Natural killer cell (primary cell): ENCODE data around the gene NPTXR. TPM values are rescaled to one million over a fixed set of nuclear protein-coding genes. Genes with fewer than 3 reads are reported as not detected.

Experiments
- ATAC-seq, 3 donors: fragments of 150-1000 bp in 2 of 3; fragments of 200-7000 bp in 1 of 3; cut with Tn5 transposase; 1 replicate in 1 of 3; 2 replicates in 2 of 3; pipeline ENCODE4 v1.10.0; 2021; ENCODE audit warnings: mild to moderate bottlenecking in 2 of 3, moderate library complexity in 2 of 3
- DNase-seq, 2 donors: peaks; one replicate each; pipeline versions ENCODE4 v3.0.0 to v3.0.0-alpha.2; 2013 to 2021; ENCODE audit warnings: mixed read lengths in 1 of 2
- H3K27ac ChIP-seq: one replicate; pipeline ENCODE4 v1.5.1; 2013; ENCODE audit warnings: mild to moderate bottlenecking, low read length
- H3K27me3 ChIP-seq: one replicate; pipeline ENCODE4 v1.6.1; 2013; ENCODE audit warnings: low read length; ENCODE audit not compliant: control insufficient read depth, insufficient read depth
- H3K36me3 ChIP-seq: one replicate; pipeline ENCODE4 v1.6.1; 2013; ENCODE audit warnings: low read length; ENCODE audit not compliant: control insufficient read depth, insufficient read depth
- H3K4me1 ChIP-seq: one replicate; pipeline ENCODE4 v1.6.1; 2013; ENCODE audit warnings: low read length; ENCODE audit not compliant: control insufficient read depth, insufficient read depth
- H3K4me3 ChIP-seq: one replicate; pipeline ENCODE4 v1.5.1; 2013; ENCODE audit warnings: low read length
- H3K9me3 ChIP-seq: one replicate; pipeline ENCODE4 v1.6.1; 2013; ENCODE audit warnings: low read length; ENCODE audit not compliant: control insufficient read depth, insufficient read depth
- H3K27ac Mint-ChIP-seq, 2 donors: one replicate each; pipeline ENCODE4 v1.8.0; 2022; ENCODE audit warnings: mild to moderate bottlenecking in 2 of 2, mixed read lengths in 2 of 2, moderate library complexity in 1 of 2
- H3K27me3 Mint-ChIP-seq, 2 donors: one replicate each; pipeline ENCODE4 v1.8.0; 2022; ENCODE audit warnings: low read depth in 2 of 2, mixed read lengths in 2 of 2
- H3K36me3 Mint-ChIP-seq: one replicate; pipeline ENCODE4 v1.8.0; 2022; ENCODE audit warnings: mixed read lengths
- H3K4me1 Mint-ChIP-seq, 2 donors: one replicate each; pipeline ENCODE4 v1.8.0; 2022; ENCODE audit warnings: mixed read lengths in 2 of 2
- H3K4me3 Mint-ChIP-seq: one replicate; pipeline ENCODE4 v1.8.0; 2022; ENCODE audit warnings: mild to moderate bottlenecking, moderate library complexity, mixed read lengths
- H3K9me3 Mint-ChIP-seq, 2 donors: one replicate each; pipeline ENCODE4 v1.8.0; 2022; ENCODE audit warnings: mixed read lengths in 2 of 2
- CTCF ChIP-seq: fragments of 200-600 bp; IDR thresholded peaks from one replicate; pipeline ENCODE4 v1.8.0; 2022; ENCODE audit warnings: antibody characterized with exemption
- WGBS: methylation state at CpG from one replicate; pipeline ENCODE4 v1.1.7; 2013; ENCODE audit warnings: missing lambda C conversion rate; ENCODE audit not compliant: insufficient coverage; 5-methylcytosine and 5-hydroxymethylcytosine counted together
- intact Hi-C: fragments of 100-400 bp; cut with micrococcal nuclease; formaldehyde crosslinking; loops from one replicate; pipeline ENCODE4 v1.14.2; 2022
- total RNA-seq, 4 donors: library from RNA; stranded (reverse); fragments of 120-200 nt in 1 of 4; gene quantifications; one replicate each; pipeline versions ENCODE4 v1.2.3 to v1.2.4, GENCODE V29; 2013 to 2022

Gene NPTXR
- total RNA-seq, 3 donors from 2014 or later (not counting 1 experiment from before 2014, with no cell fraction given) = 4.8 to 8.2 (median 6.1) TPM

- no peak for TF ChIP-seq CTCF
- 99% methylated on average over 4 of the region's 6 CpGs for WGBS
- no peak overlapping the region for H3K4me3 ChIP-seq
- no peaks in the 10 kb centered on the region for H3K36me3 Mint-ChIP-seq
- no peaks in the 10 kb centered on the region for H3K27me3 ChIP-seq
- H3K27me3 Mint-ChIP-seq = peaks cover 0 to 13% of the 10 kb centered on the region in 2 donors
- no peak overlapping the region for H3K27ac ChIP-seq
- ATAC-seq (no peak), DNase-seq (no peak)
- H3K9me3 ChIP-seq = no peaks in the 10 kb centered on the region
- no peaks in the 10 kb centered on the region for H3K36me3 ChIP-seq
- H3K27ac Mint-ChIP-seq = no peak overlapping the region
- intact Hi-C loops = no loop called here
- peaks cover 8% of the 10 kb centered on the region for H3K4me1 ChIP-seq
- H3K9me3 Mint-ChIP-seq = no peaks in the 10 kb centered on the region
- peaks cover 9 to 19% of the 10 kb centered on the region in 2 donors for H3K4me1 Mint-ChIP-seq
- H3K4me3 Mint-ChIP-seq = no peak overlapping the region
Measured at GRCh38 chr22:38837414-38837928, 6.4 kb downstream of the NPTXR start.

- Mint-ChIP-seq H3K27ac (no peak overlapping the region), H3K36me3 (no peaks in the 10 kb centered on the region), H3K27me3 (peaks cover 0 to 12% of the 10 kb centered on the region in 2 donors), H3K4me1 (peaks cover 5 to 12% of the 10 kb centered on the region in 2 donors), H3K4me3 (no peak overlapping the region), H3K9me3 (no peaks in the 10 kb centered on the region)
- Histone ChIP-seq H3K27me3 (no peaks in the 10 kb centered on the region), H3K9me3 (no peaks in the 10 kb centered on the region), H3K4me1 (no peaks in the 10 kb centered on the region), H3K36me3 (no peaks in the 10 kb centered on the region), H3K4me3 (no peak overlapping the region), H3K27ac (no peak overlapping the region)
- 86% methylated on average over 19 of the region's 19 CpGs for WGBS
- no peak for ATAC-seq
- TF ChIP-seq CTCF = no peak
- no peak for DNase-seq
- intact Hi-C loops = no loop called here
Measured at GRCh38 chr22:38835888-38836301, 7.9 kb downstream of the NPTXR start.

- no peak overlapping the region for H3K4me3 Mint-ChIP-seq
- intact Hi-C loops = no loop called here
- no peak overlapping the region for H3K27ac Mint-ChIP-seq
- 98% methylated on average over 5 of the region's 5 CpGs for WGBS
- no peaks in the 10 kb centered on the region for H3K36me3 Mint-ChIP-seq
- H3K9me3 Mint-ChIP-seq = no peaks in the 10 kb centered on the region
- H3K4me1 Mint-ChIP-seq = peaks cover 0 to 3% of the 10 kb centered on the region in 2 donors
- no peak for TF ChIP-seq CTCF
- ATAC-seq = no peak
- Histone ChIP-seq H3K27ac (no peak overlapping the region), H3K4me3 (no peak overlapping the region), H3K9me3 (no peaks in the 10 kb centered on the region), H3K27me3 (no peaks in the 10 kb centered on the region), H3K4me1 (no peaks in the 10 kb centered on the region), H3K36me3 (no peaks in the 10 kb centered on the region)
- DNase-seq = no peak
- H3K27me3 Mint-ChIP-seq = peaks cover 0 to 3% of the 10 kb centered on the region in 2 donors
Measured at GRCh38 chr22:38834991-38835390, 8.8 kb downstream of the NPTXR start.
